ENCODE data around the gene SNRK. TPM values are rescaled to one million over a fixed set of nuclear protein-coding genes. Genes with fewer than 3 reads are reported as not detected.

SNRK gene
- total RNA-seq, 1 donor from 2014 or later: 23.6 TPM

- TF ChIP-seq CTCF (conservative IDR thresholded peaks at IDR 0.05): no peak
- no peak for DNase-seq (ENCODE audit: extremely low spot score, unreplicated experiment)
- Mint-ChIP-seq H3K4me3 (no peak overlapping the region), H3K4me1 (ENCODE audit: unreplicated experiment) (peaks cover 27% of the 10 kb centered on the region), H3K36me3 (peaks cover 12% of the 10 kb centered on the region), H3K9me3 (no peaks in the 10 kb centered on the region), H3K27me3 (no peaks in the 10 kb centered on the region), H3K27ac (no peak overlapping the region)
These were observed 37.2 kb downstream of the SNRK start for GRCh38 chr3:43323541-43323940.

- H3K9me3 Mint-ChIP-seq: no peaks in the 10 kb centered on the region
- H3K4me1 Mint-ChIP-seq (ENCODE audit: unreplicated experiment): peaks cover 27% of the 10 kb centered on the region
- peaks cover 8% of the 10 kb centered on the region for H3K36me3 Mint-ChIP-seq
- no peaks in the 10 kb centered on the region for H3K27me3 Mint-ChIP-seq
- no peak for DNase-seq (ENCODE audit: extremely low spot score, unreplicated experiment)
- H3K27ac Mint-ChIP-seq: no peak overlapping the region
- TF ChIP-seq CTCF (conservative IDR thresholded peaks at IDR 0.05): no peak
- no peak overlapping the region for H3K4me3 Mint-ChIP-seq
These were observed 40.7 kb downstream of the SNRK start for GRCh38 chr3:43326891-43327581.

- H3K4me3 Mint-ChIP-seq: no peak overlapping the region
- no peaks in the 10 kb centered on the region for H3K27me3 Mint-ChIP-seq
- H3K27ac Mint-ChIP-seq: no peak overlapping the region
- DNase-seq (ENCODE audit: extremely low spot score, unreplicated experiment): no peak
- H3K36me3 Mint-ChIP-seq: peaks cover 9% of the 10 kb centered on the region
- H3K9me3 Mint-ChIP-seq: no peaks in the 10 kb centered on the region
- TF ChIP-seq CTCF (conservative IDR thresholded peaks at IDR 0.05): no peak
- H3K4me1 Mint-ChIP-seq (ENCODE audit: unreplicated experiment): peaks cover 27% of the 10 kb centered on the region
These were observed 41.2 kb downstream of the SNRK start for GRCh38 chr3:43327582-43327979.

- Mint-ChIP-seq H3K27ac (no peak overlapping the region), H3K27me3 (no peaks in the 10 kb centered on the region), H3K4me1 (ENCODE audit: unreplicated experiment) (peaks cover 27% of the 10 kb centered on the region), H3K36me3 (peaks cover 17% of the 10 kb centered on the region), H3K9me3 (no peaks in the 10 kb centered on the region), H3K4me3 (no peak overlapping the region)
- no peak for DNase-seq (ENCODE audit: extremely low spot score, unreplicated experiment)
- no peak for TF ChIP-seq CTCF (conservative IDR thresholded peaks at IDR 0.05)
These were observed 42.3 kb downstream of the SNRK start for GRCh38 chr3:43328653-43329052.

- Mint-ChIP-seq H3K4me3 (no peak overlapping the region), H3K36me3 (peaks cover 30% of the 10 kb centered on the region), H3K27me3 (no peaks in the 10 kb centered on the region), H3K9me3 (no peaks in the 10 kb centered on the region), H3K27ac (no peak overlapping the region), H3K4me1 (ENCODE audit: unreplicated experiment) (peaks cover 20% of the 10 kb centered on the region)
- TF ChIP-seq CTCF (conservative IDR thresholded peaks at IDR 0.05): no peak
- DNase-seq (ENCODE audit: extremely low spot score, unreplicated experiment): no peak
These were observed 44.6 kb downstream of the SNRK start for GRCh38 chr3:43330981-43331380.
